Measurements from ENCODE around the gene RHOXF2B.

GRCh38 chrX:120029354-120029753 is 48.1 kb downstream of the RHOXF2B start:
- TF ChIP-seq EZH2 (IDR thresholded peaks at IDR 0.05; ENCODE audit: borderline replicate concordance, low read depth, low read length, severe bottlenecking) (no peak), CTCF (IDR thresholded peaks at IDR 0.05; ENCODE audit: borderline replicate concordance, extremely low read depth, low read length, poor library complexity, severe bottlenecking) (no peak)

Measured in DND-41 (cell line).